H1 (cell line): Measurements from ENCODE around the gene DISC1. TPM values are rescaled to one million over a fixed set of nuclear protein-coding genes. Genes with fewer than 3 reads are reported as not detected.

Source experiments
- CTCF ChIA-PET: fragments of 300-600 bp; sonication (Branson Sonifier 250); formaldehyde crosslinking; loops from one replicate; lab custom pipeline; 2021; ENCODE audit not compliant: partially characterized antibody; lab: Charles Lee
- POLR2A ChIA-PET: fragments of 300-600 bp; sonication (Branson Sonifier 250); formaldehyde crosslinking; loops from one replicate; lab custom pipeline; 2021; ENCODE audit warnings: inconsistent platforms; ENCODE audit not compliant: partially characterized antibody; lab: Charles Lee
- DNase-seq, 2 experiments: peaks; one replicate each; pipeline versions ENCODE4 v3.0.0 to v3.0.0-alpha.2; 2010 to 2022; ENCODE audit warnings: low spot score in 2 of 2, low read depth in 1 of 2, mixed read lengths in 1 of 2
- FAIRE-seq: peaks from 2 replicates; lab custom pipeline; 2011; peaks lifted over from hg19 to GRCh38; lab: Jason Lieb, UNC
- H2AFZ ChIP-seq: 2 replicates; pipeline ENCODE4 v1.8.1; 2012; ENCODE audit warnings: low read length, inconsistent platforms
- H2AK5ac ChIP-seq: 2 replicates; pipeline ENCODE4 v1.6.1; 2013; ENCODE audit warnings: low read depth, low read length
- H2BK120ac ChIP-seq: replicated peaks from 2 replicates; pipeline ENCODE3; 2013; ENCODE audit warnings: low read depth, low read length, inconsistent platforms
- H2BK12ac ChIP-seq: 2 replicates; pipeline ENCODE4 v1.6.1; 2013; ENCODE audit warnings: low read depth, low read length
- H2BK15ac ChIP-seq: 2 replicates; pipeline ENCODE4 v1.6.1; 2013; ENCODE audit warnings: low read length
- H2BK20ac ChIP-seq: 2 replicates; pipeline ENCODE4 v1.6.1; 2013; ENCODE audit warnings: low read length
- H2BK5ac ChIP-seq: 2 replicates; pipeline ENCODE4 v1.6.1; 2013; ENCODE audit warnings: low read depth, low read length
- H3K14ac ChIP-seq: 2 replicates; pipeline ENCODE4 v1.6.1; 2013; ENCODE audit warnings: inconsistent platforms; ENCODE audit not compliant: insufficient read length
- H3K18ac ChIP-seq: 2 replicates; pipeline ENCODE4 v1.6.1; 2013; ENCODE audit warnings: low read length; ENCODE audit errors: extremely low read depth
- H3K23ac ChIP-seq: 2 replicates; pipeline ENCODE4 v1.6.1; 2013; ENCODE audit warnings: inconsistent platforms; ENCODE audit not compliant: insufficient read length
- H3K23me2 ChIP-seq: 2 replicates; pipeline ENCODE4 v1.6.1; 2013; ENCODE audit warnings: low read depth, low read length
- H3K27ac ChIP-seq: 2 replicates; pipeline ENCODE4 v1.6.1; 2011; ENCODE audit warnings: low read depth, low read length, inconsistent platforms
- H3K27me3 ChIP-seq, 4 experiments: replicated peaks in 1 of 4; 1 replicate in 1 of 4; 2 replicates in 3 of 4; pipeline versions ENCODE4 v1.6.1 to v1.8.1; 2011 to 2013; ENCODE audit warnings: low read length in 3 of 4, mild to moderate bottlenecking in 3 of 4, inconsistent platforms in 2 of 4, mixed read lengths in 2 of 4, moderate library complexity in 1 of 4; ENCODE audit not compliant: control insufficient read depth in 3 of 4, insufficient read depth in 3 of 4; ENCODE audit errors: extremely low read depth in 1 of 4
- H3K36me3 ChIP-seq, 4 experiments: 2 replicates each; pipeline versions ENCODE4 v1.6.1 to v1.8.1; 2011 to 2013; ENCODE audit warnings: mild to moderate bottlenecking in 4 of 4, low read length in 3 of 4, moderate library complexity in 2 of 4, control low read depth in 1 of 4, inconsistent platforms in 1 of 4; ENCODE audit not compliant: insufficient read depth in 4 of 4, control insufficient read depth in 2 of 4
- H3K4ac ChIP-seq: replicated peaks from 2 replicates; pipeline ENCODE3; 2013; ENCODE audit warnings: low read length, low read depth, mixed read lengths, inconsistent platforms; ENCODE audit not compliant: insufficient read length
- H3K4me1 ChIP-seq, 4 experiments: replicated peaks in 1 of 4; 1 replicate in 1 of 4; 2 replicates in 3 of 4; pipeline versions ENCODE4 v1.6.1 to v1.8.1; 2011 to 2013; ENCODE audit warnings: low read length in 3 of 4, inconsistent platforms in 2 of 4, mixed read lengths in 1 of 4; ENCODE audit not compliant: insufficient read depth in 4 of 4, control insufficient read depth in 3 of 4
- H3K4me2 ChIP-seq, 2 experiments: 2 replicates each; pipeline versions ENCODE4 v1.6.1 to v1.8.1; 2011 to 2013; ENCODE audit warnings: low read depth in 2 of 2, low read length in 2 of 2, control low read depth in 1 of 2, inconsistent platforms in 1 of 2, mild to moderate bottlenecking in 1 of 2; ENCODE audit not compliant: insufficient read depth in 1 of 2
- H3K4me3 ChIP-seq, 4 experiments: fragments of 200-600, 300-600 bp in 1 of 4; sonication (generic), shearing (Covaris generic), sonication (Bioruptor Twin) in 1 of 4; 2 replicates each; pipeline versions ENCODE4 v1.5.1 to v1.8.1; 2011 to 2016; ENCODE audit warnings: low read length in 4 of 4, low read depth in 3 of 4, control low read depth in 2 of 4, inconsistent platforms in 2 of 4, mild to moderate bottlenecking in 2 of 4, mixed read lengths in 1 of 4, moderate library complexity in 1 of 4; ENCODE audit not compliant: insufficient read depth in 2 of 4; ENCODE audit errors: extremely low read depth in 1 of 4
- H3K56ac ChIP-seq: replicated peaks from 2 replicates; pipeline ENCODE3; 2013; ENCODE audit warnings: low read depth, mild to moderate bottlenecking, mixed read lengths, low read length, inconsistent platforms; ENCODE audit not compliant: insufficient read length
- H3K79me1 ChIP-seq: 2 replicates; pipeline ENCODE4 v1.6.1; 2013; ENCODE audit warnings: low read depth, low read length, control low read depth
- H3K79me2 ChIP-seq, 2 experiments: 2 replicates each; pipeline versions ENCODE4 v1.6.1 to v1.8.1; 2012 to 2013; ENCODE audit warnings: low read length in 2 of 2, mild to moderate bottlenecking in 2 of 2, inconsistent platforms in 1 of 2; ENCODE audit not compliant: insufficient read depth in 2 of 2, control insufficient read depth in 1 of 2
- H3K9ac ChIP-seq, 4 experiments: replicated peaks in 1 of 4; 1 replicate in 1 of 4; 2 replicates in 3 of 4; pipeline versions ENCODE4 v1.6.1 to v1.8.1; 2011 to 2013; ENCODE audit warnings: low read depth in 3 of 4, low read length in 3 of 4, control low read depth in 2 of 4, mild to moderate bottlenecking in 2 of 4, moderate library complexity in 2 of 4, inconsistent platforms in 1 of 4; ENCODE audit errors: extremely low read depth in 1 of 4
- H3K9me3 ChIP-seq, 2 experiments: 2 replicates each; pipeline versions ENCODE4 v1.6.1 to v1.8.1; 2012 to 2013; ENCODE audit warnings: mild to moderate bottlenecking in 2 of 2, moderate library complexity in 2 of 2, control low read depth in 1 of 2, inconsistent platforms in 1 of 2, low read depth in 1 of 2, low read length in 1 of 2, mixed read lengths in 1 of 2; ENCODE audit not compliant: insufficient read depth in 2 of 2
- H4K20me1 ChIP-seq, 2 experiments: replicated peaks in 1 of 2; 2 replicates each; pipeline versions ENCODE3 to v1.8.1; 2011 to 2013; ENCODE audit warnings: inconsistent platforms in 2 of 2, low read length in 2 of 2, mild to moderate bottlenecking in 1 of 2; ENCODE audit not compliant: insufficient read depth in 2 of 2, control insufficient read depth in 1 of 2
- H4K5ac ChIP-seq: 2 replicates; pipeline ENCODE4 v1.6.1; 2013; ENCODE audit warnings: low read length, low read depth, mixed read lengths, inconsistent platforms; ENCODE audit not compliant: insufficient read length
- H4K8ac ChIP-seq: 2 replicates; pipeline ENCODE4 v1.8.0; 2013; ENCODE audit warnings: mild to moderate bottlenecking, moderate library complexity, low read length, inconsistent platforms; ENCODE audit not compliant: insufficient read depth; ENCODE audit errors: extremely low read depth
- H4K91ac ChIP-seq: replicated peaks from 2 replicates; pipeline ENCODE3; 2013; ENCODE audit warnings: low read length, mixed read lengths, inconsistent platforms; ENCODE audit not compliant: insufficient read length
- BACH1 ChIP-seq: IDR thresholded peaks from 2 replicates; pipeline ENCODE4 v1.6.1; 2012; ENCODE audit warnings: low read length, improper control_type of control experiment
- CBX5 ChIP-seq: fragments of 300-800, 300-1000 bp; sonication (generic); IDR thresholded peaks from 2 replicates; pipeline ENCODE4 v1.7.1; 2016; ENCODE audit warnings: antibody characterized with exemption, low read length, low read depth
- CHD1 ChIP-seq: IDR thresholded peaks from 2 replicates; pipeline ENCODE4 v1.6.1; 2012; ENCODE audit warnings: low read depth, low read length, improper control_type of control experiment
- EP300 ChIP-seq, 2 experiments: IDR thresholded peaks; 1 replicate in 1 of 2; 2 replicates in 1 of 2; pipeline ENCODE4 v1.6.1; 2011 to 2012; ENCODE audit warnings: low read depth in 2 of 2, low read length in 2 of 2, mild to moderate bottlenecking in 2 of 2, borderline replicate concordance in 1 of 2, inconsistent platforms in 1 of 2, moderate library complexity in 1 of 2
- KDM4A ChIP-seq: IDR thresholded peaks from one replicate; pipeline ENCODE4 v1.7.1; 2012; ENCODE audit warnings: low read depth, mild to moderate bottlenecking, moderate library complexity, low read length, inconsistent platforms; ENCODE audit not compliant: severe bottlenecking
- NANOG ChIP-seq: IDR thresholded peaks from 2 replicates; pipeline ENCODE4 v1.6.1; 2011; ENCODE audit warnings: low read length, low read depth, mild to moderate bottlenecking, inconsistent platforms; ENCODE audit not compliant: insufficient read depth, poor library complexity, severe bottlenecking
- PHF8 ChIP-seq: fragments of 200-600 bp; sonication (generic); conservative IDR thresholded peaks from 2 replicates; pipeline ENCODE4 v1.7.1; 2012; ENCODE audit warnings: low read depth, mild to moderate bottlenecking, inconsistent platforms, low read length, moderate library complexity
- POLR2AphosphoS5 ChIP-seq: IDR thresholded peaks from 2 replicates; pipeline ENCODE4 v1.6.1; 2011; ENCODE audit warnings: low read depth, low read length
- RAD21 ChIP-seq, 2 experiments: IDR thresholded peaks in 1 of 2; conservative IDR thresholded peaks in 1 of 2; 2 replicates each; pipeline ENCODE4 v1.6.1; 2011; ENCODE audit warnings: low read depth in 2 of 2, low read length in 2 of 2, improper control_type of control experiment in 1 of 2, inconsistent platforms in 1 of 2, mild to moderate bottlenecking in 1 of 2, moderate library complexity in 1 of 2
- RFX5 ChIP-seq: IDR thresholded peaks from 2 replicates; pipeline ENCODE4 v1.6.1; 2011; ENCODE audit warnings: low read depth, low read length, improper control_type of control experiment, borderline replicate concordance
- WGBS, 2 experiments: shearing (Covaris generic) in 1 of 2; methylation state at CpG; one replicate each; pipeline versions ENCODE4 v1.1.6 to v1.1.7; 2013 to 2015; ENCODE audit warnings: low lambda C conversion rate in 2 of 2, mixed read lengths in 2 of 2, inconsistent platforms in 1 of 2, low coverage in 1 of 2, missing lambda C conversion rate in 1 of 2; ENCODE audit not compliant: insufficient replicate concordance in 2 of 2, insufficient coverage in 1 of 2, insufficient read length in 1 of 2; ENCODE audit errors: extremely low coverage in 1 of 2, missing lambda C conversion rate in 1 of 2; 5-methylcytosine and 5-hydroxymethylcytosine counted together
- polyA plus RNA-seq, 7 experiments: library from polyadenylated mRNA; depleted of rRNA in 3 of 7; stranded (reverse) in 5 of 7; unstranded in 2 of 7; fragments of >200 nt in 5 of 7; fragments of 200-250 nt in 2 of 7; gene quantifications; 1 replicate in 5 of 7; 2 replicates in 1 of 7; 4 replicates in 1 of 7; pipeline versions ENCODE4 v1.2.1 to v1.2.3, GENCODE V29; 2011 to 2013; ENCODE audit warnings: missing spikeins in 2 of 7, mixed read lengths in 2 of 7
- total RNA-seq: library from RNA; stranded (reverse); fragmentation: NEBNext Ultra II Directional; extraction: Animal tissue kit (Norgen Biotek cat#: 25700); gene quantifications from 2 replicates; pipeline ENCODE4 v1.2.1, GENCODE V29; 2021

The DISC1 gene
- total and polyA plus RNA-seq, 2 of the 8 experiments (the other 6 are each of a cell fraction or from before 2014, with no cell fraction given) = 1.1 to 3.5 TPM

- no peak overlapping the region for H2BK120ac ChIP-seq
- no peaks in the 10 kb centered on the region for H3K79me1 ChIP-seq
- peaks cover 0 to 4% (median under 1%) of the 10 kb centered on the region in 4 experiments; a peak in 1 of 7 replicates for H3K4me1 ChIP-seq
- no peak overlapping the region for H3K18ac ChIP-seq
- H3K36me3 ChIP-seq = no peaks in the 10 kb centered on the region
- no peak overlapping the region for H2BK5ac ChIP-seq
- no peak overlapping the region for H4K91ac ChIP-seq
- FAIRE-seq = no peak
- no peak overlapping the region for H2AFZ ChIP-seq
- no peak overlapping the region for H2BK15ac ChIP-seq
- no peak overlapping the region for H3K4me3 ChIP-seq
- H3K27ac ChIP-seq = no peak overlapping the region
- H3K56ac ChIP-seq = no peak overlapping the region
- no peak overlapping the region for H3K9ac ChIP-seq
- no peak overlapping the region for H3K23ac ChIP-seq
- no peak overlapping the region for H3K14ac ChIP-seq
- H3K79me2 ChIP-seq = no peaks in the 10 kb centered on the region
- 70% methylated on average over 8 of the region's 8 CpGs; no CpG with 5 or more reads in 1 of the 2 experiments for WGBS, 2 experiments
- no peaks in the 10 kb centered on the region for H3K9me3 ChIP-seq
- no peak overlapping the region for H3K4me2 ChIP-seq
- DNase-seq = no peak
- H3K27me3 ChIP-seq = no peaks in the 10 kb centered on the region; a peak in 1 of 7 replicates
- ChIA-PET CTCF (interaction anchor here (0.7 to 3.6 kb wide), 10 partner anchors 9 to 254 kb away, joined by 3 to 12 read pairs (median 3); no protein-coding TSS in a partner anchor), POLR2A (interaction anchor here (0.6 to 0.7 kb wide), 2 partner anchors 11 to 20 kb away, joined by 3 read pairs; no protein-coding TSS in a partner anchor)
- no peak overlapping the region for H2BK12ac ChIP-seq
- no peaks in the 10 kb centered on the region for H4K20me1 ChIP-seq
- H2AK5ac ChIP-seq = no peak overlapping the region
- no peak overlapping the region for H4K5ac ChIP-seq
- no peaks in the 10 kb centered on the region; the same call in 1 of the 2 replicates for H3K23me2 ChIP-seq
- H2BK20ac ChIP-seq = no peak overlapping the region
- H3K4ac ChIP-seq = no peak overlapping the region
- no peak overlapping the region for H4K8ac ChIP-seq
- TF ChIP-seq CHD1 (no peak), POLR2AphosphoS5 (no peak), KDM4A (no peak), RFX5 (no peak), BACH1 (no peak), RAD21 (IDR thresholded peaks at IDR 0.05 in 1 of 2, conservative IDR thresholded peaks at IDR 0.05 in 1 of 2; ENCODE audit: low read depth in 2 of 2, low read length in 2 of 2) (no peak), PHF8 (no peak), NANOG (no peak), EP300 (IDR thresholded peaks at IDR 0.05; ENCODE audit: borderline replicate concordance in 1 of 2, low read depth in 2 of 2, low read length in 2 of 2) (no peak), CBX5 (no peak)
Observed at GRCh38 chr1:231605149-231606100, 21.2 kb upstream of the DISC1 start.
